Neural cell (in vitro differentiated cells): ENCODE measurements around the gene CHRNA4. TPM values are rescaled to one million over a fixed set of nuclear protein-coding genes. Genes with fewer than 3 reads are reported as not detected.

Experiments
- H2AFZ ChIP-seq: fragments of 200-600, 300-800 bp; sonication (generic), shearing (Covaris generic); 2 replicates; pipeline ENCODE4 v1.6.0; 2014; ENCODE audit warnings: low read depth, mild to moderate bottlenecking, antibody characterized with exemption, low read length, moderate library complexity
- H3F3A ChIP-seq: fragments of 200-600 bp; shearing (Covaris generic); 2 replicates; pipeline ENCODE4 v1.6.1; 2016; ENCODE audit warnings: mild to moderate bottlenecking, moderate library complexity, mixed read lengths, antibody characterized with exemption, low read length; ENCODE audit not compliant: insufficient read depth, poor library complexity, severe bottlenecking
- H3K27ac ChIP-seq: fragments of 200-600, 300-800 bp; sonication (generic), shearing (Covaris generic); 2 replicates; pipeline ENCODE4 v1.5.1; 2014; ENCODE audit warnings: mild to moderate bottlenecking, low read length, moderate library complexity
- H3K27me3 ChIP-seq: fragments of 300-800, 200-600 bp; sonication (generic), shearing (Covaris generic); 2 replicates; pipeline ENCODE4 v1.6.0; 2014; ENCODE audit warnings: mild to moderate bottlenecking, low read depth, low read length, moderate library complexity; ENCODE audit not compliant: insufficient read depth
- H3K36me3 ChIP-seq: fragments of 300-800, 200-600 bp; sonication (generic), shearing (Covaris generic); 2 replicates; pipeline ENCODE4 v1.5.1; 2014; ENCODE audit warnings: mild to moderate bottlenecking, antibody characterized with exemption, low read length, moderate library complexity; ENCODE audit not compliant: insufficient read depth
- H3K4me2 ChIP-seq: fragments of 300-800, 200-600 bp; sonication (generic), shearing (Covaris generic); 2 replicates; pipeline ENCODE4 v1.6.0; 2014; ENCODE audit warnings: mild to moderate bottlenecking, low read length
- H3K4me3 ChIP-seq: fragments of 300-800, 200-600 bp; sonication (generic), shearing (Covaris generic); 2 replicates; pipeline ENCODE4 v1.5.1; 2014; ENCODE audit warnings: mild to moderate bottlenecking, low read length, moderate library complexity
- H3K79me2 ChIP-seq: fragments of 200-600 bp; shearing (Covaris generic); replicated peaks from 2 replicates; pipeline ENCODE4 v1.6.0; 2014; ENCODE audit warnings: mild to moderate bottlenecking, low read length, moderate library complexity; ENCODE audit not compliant: insufficient read depth
- H3K9ac ChIP-seq: fragments of 300-800, 200-600 bp; sonication (generic), shearing (Covaris generic); 2 replicates; pipeline ENCODE4 v1.6.1; 2016; ENCODE audit warnings: mild to moderate bottlenecking, low read length, mixed read lengths
- H3K9me2 ChIP-seq: fragments of 200-600 bp; shearing (Covaris generic); 2 replicates; pipeline ENCODE4 v1.6.1; 2016; ENCODE audit warnings: mild to moderate bottlenecking, low read length, mixed read lengths; ENCODE audit not compliant: insufficient read depth
- H3K9me3 ChIP-seq: fragments of 200-600, 300-800 bp; sonication (generic), shearing (Covaris generic); 2 replicates; pipeline ENCODE4 v1.6.1; 2016; ENCODE audit warnings: mild to moderate bottlenecking, mixed run types, low read length, moderate library complexity, mixed read lengths
- H4K20me1 ChIP-seq: fragments of 200-600 bp; shearing (Covaris generic); 2 replicates; pipeline ENCODE4 v1.6.1; 2016; ENCODE audit warnings: mild to moderate bottlenecking, mixed run types; ENCODE audit not compliant: insufficient read depth
- EP300 ChIP-seq: fragments of 450-650 bp; conservative IDR thresholded peaks from 2 replicates; pipeline ENCODE4 v1.6.1; 2014; ENCODE audit warnings: antibody characterized with exemption, mild to moderate bottlenecking, moderate library complexity; ENCODE audit not compliant: poor library complexity, severe bottlenecking
- EZH2 ChIP-seq: fragments of 200-600, 300-800 bp; shearing (Covaris generic), sonication (generic); IDR thresholded peaks from 2 replicates; pipeline ENCODE4 v1.6.1; 2014; ENCODE audit warnings: antibody characterized with exemption, low read length, borderline replicate concordance, mild to moderate bottlenecking; ENCODE audit not compliant: insufficient read depth, poor library complexity, severe bottlenecking
- MXI1 ChIP-seq: fragments of 450-650 bp; conservative IDR thresholded peaks from 2 replicates; pipeline ENCODE4 v1.6.1; 2014; ENCODE audit warnings: antibody characterized with exemption, mild to moderate bottlenecking; ENCODE audit not compliant: poor library complexity, severe bottlenecking
- POLR2AphosphoS5 ChIP-seq: IDR thresholded peaks from 2 replicates; pipeline ENCODE4 v1.6.1; 2012
- RAD21 ChIP-seq: fragments of 450-650 bp; conservative IDR thresholded peaks from 2 replicates; pipeline ENCODE4 v1.6.1; 2014; ENCODE audit warnings: antibody characterized with exemption, mild to moderate bottlenecking, moderate library complexity
- SMC3 ChIP-seq: fragments of 450-650 bp; conservative IDR thresholded peaks from 2 replicates; pipeline ENCODE4 v1.6.1; 2014; ENCODE audit warnings: antibody characterized with exemption, mild to moderate bottlenecking, moderate library complexity; ENCODE audit not compliant: poor library complexity
- TAF1 ChIP-seq: IDR thresholded peaks from 2 replicates; pipeline ENCODE4 v1.6.1; 2012; ENCODE audit warnings: low read depth
- polyA plus RNA-seq: library from polyadenylated mRNA; depleted of rRNA; stranded (reverse); fragments of >200 nt; gene quantifications from 2 replicates; pipeline ENCODE4 v1.2.3, GENCODE V29; 2014
- TF ChIP-seq, protein P1 (sequence below): fragments of 450-650 bp; IDR thresholded peaks from 2 replicates; pipeline ENCODE4 v1.5.1; 2014; ENCODE audit warnings: antibody characterized with exemption, mild to moderate bottlenecking, moderate library complexity; ENCODE audit not compliant: poor library complexity, severe bottlenecking
- TF ChIP-seq, protein P2 (sequence below): IDR thresholded peaks from 2 replicates; pipeline ENCODE4 v1.6.1; 2012; ENCODE audit warnings: borderline replicate concordance

The CHRNA4 gene
- polyA plus RNA-seq, 1 donor from 2014 or later = 6.8 TPM

DNA sequence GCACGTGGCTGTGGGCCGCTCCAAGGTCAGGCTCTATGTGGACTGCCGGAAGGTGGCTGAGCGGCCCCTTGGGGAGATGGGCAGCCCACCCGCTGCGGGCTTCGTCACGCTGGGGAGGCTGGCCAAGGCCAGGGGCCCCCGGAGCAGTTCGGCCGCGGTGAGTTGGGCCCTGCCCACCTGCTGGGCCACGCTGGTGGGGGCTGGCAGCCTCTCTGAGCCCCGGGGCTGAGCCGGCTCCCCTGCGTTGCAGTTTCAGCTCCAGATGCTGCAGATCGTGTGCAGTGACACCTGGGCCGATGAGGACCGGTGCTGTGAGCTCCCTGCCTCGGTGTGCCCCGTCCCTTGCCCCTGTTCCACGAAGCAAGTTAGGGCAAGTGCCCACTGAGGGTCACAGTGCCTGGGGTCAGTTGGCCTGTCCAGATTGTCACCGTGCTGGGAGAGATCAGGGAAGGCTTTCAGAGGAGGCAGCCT is 41.1 kb downstream of the CHRNA4 start:
- Histone ChIP-seq H3K9ac (no peak overlapping the region), H2AFZ (no peak overlapping the region), H3K4me3 (no peak overlapping the region), H3K9me2 (no peaks in the 10 kb centered on the region), H3K4me2 (no peak overlapping the region), H3K27me3 (no peaks in the 10 kb centered on the region), H3K79me2 (no peaks in the 10 kb centered on the region), H3F3A (no peaks in the 10 kb centered on the region), H4K20me1 (no peaks in the 10 kb centered on the region), H3K36me3 (no peaks in the 10 kb centered on the region), H3K9me3 (no peaks in the 10 kb centered on the region), H3K27ac (no peak overlapping the region)
- TF ChIP-seq, protein P1, sequence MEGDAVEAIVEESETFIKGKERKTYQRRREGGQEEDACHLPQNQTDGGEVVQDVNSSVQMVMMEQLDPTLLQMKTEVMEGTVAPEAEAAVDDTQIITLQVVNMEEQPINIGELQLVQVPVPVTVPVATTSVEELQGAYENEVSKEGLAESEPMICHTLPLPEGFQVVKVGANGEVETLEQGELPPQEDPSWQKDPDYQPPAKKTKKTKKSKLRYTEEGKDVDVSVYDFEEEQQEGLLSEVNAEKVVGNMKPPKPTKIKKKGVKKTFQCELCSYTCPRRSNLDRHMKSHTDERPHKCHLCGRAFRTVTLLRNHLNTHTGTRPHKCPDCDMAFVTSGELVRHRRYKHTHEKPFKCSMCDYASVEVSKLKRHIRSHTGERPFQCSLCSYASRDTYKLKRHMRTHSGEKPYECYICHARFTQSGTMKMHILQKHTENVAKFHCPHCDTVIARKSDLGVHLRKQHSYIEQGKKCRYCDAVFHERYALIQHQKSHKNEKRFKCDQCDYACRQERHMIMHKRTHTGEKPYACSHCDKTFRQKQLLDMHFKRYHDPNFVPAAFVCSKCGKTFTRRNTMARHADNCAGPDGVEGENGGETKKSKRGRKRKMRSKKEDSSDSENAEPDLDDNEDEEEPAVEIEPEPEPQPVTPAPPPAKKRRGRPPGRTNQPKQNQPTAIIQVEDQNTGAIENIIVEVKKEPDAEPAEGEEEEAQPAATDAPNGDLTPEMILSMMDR = no peak
- TF ChIP-seq TAF1 (no peak), EP300 (no peak), SMC3 (no peak), MXI1 (no peak), RAD21 (no peak), EZH2 (no peak), POLR2AphosphoS5 (no peak)
- TF ChIP-seq, protein P2, sequence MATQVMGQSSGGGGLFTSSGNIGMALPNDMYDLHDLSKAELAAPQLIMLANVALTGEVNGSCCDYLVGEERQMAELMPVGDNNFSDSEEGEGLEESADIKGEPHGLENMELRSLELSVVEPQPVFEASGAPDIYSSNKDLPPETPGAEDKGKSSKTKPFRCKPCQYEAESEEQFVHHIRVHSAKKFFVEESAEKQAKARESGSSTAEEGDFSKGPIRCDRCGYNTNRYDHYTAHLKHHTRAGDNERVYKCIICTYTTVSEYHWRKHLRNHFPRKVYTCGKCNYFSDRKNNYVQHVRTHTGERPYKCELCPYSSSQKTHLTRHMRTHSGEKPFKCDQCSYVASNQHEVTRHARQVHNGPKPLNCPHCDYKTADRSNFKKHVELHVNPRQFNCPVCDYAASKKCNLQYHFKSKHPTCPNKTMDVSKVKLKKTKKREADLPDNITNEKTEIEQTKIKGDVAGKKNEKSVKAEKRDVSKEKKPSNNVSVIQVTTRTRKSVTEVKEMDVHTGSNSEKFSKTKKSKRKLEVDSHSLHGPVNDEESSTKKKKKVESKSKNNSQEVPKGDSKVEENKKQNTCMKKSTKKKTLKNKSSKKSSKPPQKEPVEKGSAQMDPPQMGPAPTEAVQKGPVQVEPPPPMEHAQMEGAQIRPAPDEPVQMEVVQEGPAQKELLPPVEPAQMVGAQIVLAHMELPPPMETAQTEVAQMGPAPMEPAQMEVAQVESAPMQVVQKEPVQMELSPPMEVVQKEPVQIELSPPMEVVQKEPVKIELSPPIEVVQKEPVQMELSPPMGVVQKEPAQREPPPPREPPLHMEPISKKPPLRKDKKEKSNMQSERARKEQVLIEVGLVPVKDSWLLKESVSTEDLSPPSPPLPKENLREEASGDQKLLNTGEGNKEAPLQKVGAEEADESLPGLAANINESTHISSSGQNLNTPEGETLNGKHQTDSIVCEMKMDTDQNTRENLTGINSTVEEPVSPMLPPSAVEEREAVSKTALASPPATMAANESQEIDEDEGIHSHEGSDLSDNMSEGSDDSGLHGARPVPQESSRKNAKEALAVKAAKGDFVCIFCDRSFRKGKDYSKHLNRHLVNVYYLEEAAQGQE = no peak

DNA sequence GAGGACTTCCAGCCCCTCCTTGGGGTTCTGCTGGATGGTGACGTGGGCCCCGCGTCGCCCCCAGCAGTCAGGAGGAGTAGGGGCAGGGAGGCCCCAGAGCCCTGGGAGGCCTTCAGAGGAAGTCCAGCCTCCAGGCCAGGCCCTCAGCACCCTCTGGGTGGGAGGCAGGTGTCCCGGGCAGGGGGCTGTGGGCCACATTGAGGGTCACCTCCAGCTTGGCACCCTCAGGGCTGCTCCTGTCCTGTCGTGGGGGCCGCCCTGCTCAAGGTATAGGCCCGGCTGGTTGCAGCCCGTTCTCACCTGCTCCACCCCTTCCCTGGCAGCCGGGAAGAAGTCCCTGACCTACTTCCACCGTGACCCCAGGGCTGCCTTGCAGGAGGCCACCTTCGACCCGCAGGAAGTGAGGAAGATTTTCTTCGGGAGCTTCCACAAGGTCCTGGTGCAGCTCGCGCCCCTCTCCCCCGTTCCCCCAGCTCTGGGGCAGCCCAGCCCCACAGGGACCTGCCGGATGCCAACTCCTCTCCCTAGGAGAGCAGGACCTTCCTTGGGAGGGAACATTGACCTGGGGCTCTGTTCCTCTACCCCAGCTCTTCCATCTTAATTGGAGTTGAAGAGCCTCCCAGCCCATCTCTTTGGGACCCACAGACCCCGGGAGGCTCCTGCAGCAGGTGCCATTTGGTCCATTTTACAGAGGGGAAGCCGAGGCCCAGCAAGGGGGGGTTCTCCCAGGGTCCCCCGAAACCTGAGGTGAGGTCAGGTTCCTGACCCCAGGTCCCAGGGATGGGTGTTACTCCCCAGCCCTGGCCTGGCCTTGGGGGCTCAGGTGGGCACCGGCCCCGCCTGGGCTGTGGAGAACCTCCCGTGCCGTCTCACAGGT is 41.7 kb downstream of the CHRNA4 start:
- H3K9ac ChIP-seq = no peak overlapping the region

More for the DNA sequence above, 41.7 kb downstream of the CHRNA4 start:
- Histone ChIP-seq H3K79me2 (no peaks in the 10 kb centered on the region), H3K4me3 (no peak overlapping the region), H3K4me2 (no peak overlapping the region), H3K36me3 (no peaks in the 10 kb centered on the region), H3K27ac (no peak overlapping the region), H3K9me3 (no peaks in the 10 kb centered on the region), H4K20me1 (no peaks in the 10 kb centered on the region), H3K9me2 (no peaks in the 10 kb centered on the region), H2AFZ (no peak overlapping the region), H3K27me3 (no peaks in the 10 kb centered on the region), H3F3A (no peaks in the 10 kb centered on the region)
- TF ChIP-seq, protein P1 = no peak
- TF ChIP-seq MXI1 (no peak), TAF1 (no peak), EP300 (no peak), EZH2 (no peak), RAD21 (no peak), POLR2AphosphoS5 (no peak), SMC3 (no peak)
- TF ChIP-seq, protein P2 = no peak
